SK-N-MC (cell line): ENCODE measurements around the gene RNF186.

ENCODE experiments used
- EZH2 ChIP-seq: fragments of 200-600 bp; sonication (generic); IDR thresholded peaks from one replicate; pipeline ENCODE4 v1.6.1; 2017; ENCODE audit warnings: antibody characterized with exemption
- POLR2AphosphoS5 ChIP-seq: IDR thresholded peaks from 2 replicates; pipeline ENCODE4 v1.6.1; 2012; ENCODE audit warnings: mild to moderate bottlenecking, low read depth, low read length, borderline replicate concordance

DNA sequence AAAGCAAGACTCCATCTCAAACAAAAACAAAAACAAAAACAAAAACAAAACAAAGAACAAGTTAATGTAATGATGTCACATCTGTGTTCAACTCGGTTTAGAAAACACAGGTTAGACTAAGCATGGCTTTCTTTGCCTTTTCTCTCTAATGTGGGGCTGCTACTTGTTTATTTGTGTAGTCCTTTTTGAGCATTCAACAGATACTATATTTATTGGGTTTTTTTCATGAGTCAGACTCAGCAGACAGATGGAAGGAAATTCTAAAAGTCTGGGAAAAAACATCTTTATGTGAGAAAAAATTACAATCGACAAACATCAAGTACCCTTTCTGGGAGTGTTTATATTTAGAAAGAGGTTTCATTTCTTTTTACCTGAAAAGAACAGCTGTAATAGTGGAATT is 44.8 kb upstream of the RNF186 start:
- TF ChIP-seq EZH2 (no peak), POLR2AphosphoS5 (no peak)
